CD4-positive, alpha-beta T cell treated with Interleukin-6 at 100 ng/mL for 8 hours (primary cell): ENCODE measurements around the gene BAHCC1.
A peak's percentile ranks its signal among the peaks of the same experiment; 100 is the strongest.

Source experiments
- DNase-seq: peaks from one replicate; pipeline ENCODE4 v3.0.0-alpha.2; 2020; ENCODE audit warnings: mixed read lengths, low spot score

BAHCC1 gene

DNA sequence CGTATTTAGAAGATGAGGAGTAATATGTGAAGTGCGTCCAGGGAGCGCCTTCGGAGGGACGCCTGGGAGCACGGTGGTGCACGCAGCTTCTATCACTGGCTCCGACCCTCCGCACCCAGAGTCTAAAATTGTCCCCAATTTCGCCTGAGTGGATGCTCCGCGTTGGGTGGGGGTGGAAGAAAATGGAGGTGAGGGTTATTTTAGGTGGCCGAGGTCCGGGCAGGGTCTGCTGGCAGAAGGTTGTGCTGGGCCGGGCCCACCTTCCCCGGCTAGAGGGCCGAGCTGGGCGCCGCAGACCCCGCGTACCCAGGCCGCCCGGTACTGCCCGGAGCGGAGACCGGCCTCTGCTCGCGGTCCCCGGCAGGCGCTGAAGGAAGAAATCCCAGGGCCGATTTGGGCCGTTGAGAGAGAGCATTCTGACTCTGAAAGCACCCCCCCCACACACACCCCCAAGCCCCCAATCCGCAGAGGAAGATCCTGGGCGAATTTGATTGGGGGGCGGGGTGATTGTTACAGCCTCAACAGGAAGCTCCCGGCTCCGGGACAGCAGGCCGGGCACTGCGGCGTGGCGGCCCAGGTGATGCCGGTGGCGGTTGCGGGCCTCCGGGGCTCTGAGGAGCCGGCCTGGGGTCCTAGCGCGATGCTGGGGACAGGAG lies 3.0 kb downstream of the BAHCC1 start:
- no peak for DNase-seq

DNA sequence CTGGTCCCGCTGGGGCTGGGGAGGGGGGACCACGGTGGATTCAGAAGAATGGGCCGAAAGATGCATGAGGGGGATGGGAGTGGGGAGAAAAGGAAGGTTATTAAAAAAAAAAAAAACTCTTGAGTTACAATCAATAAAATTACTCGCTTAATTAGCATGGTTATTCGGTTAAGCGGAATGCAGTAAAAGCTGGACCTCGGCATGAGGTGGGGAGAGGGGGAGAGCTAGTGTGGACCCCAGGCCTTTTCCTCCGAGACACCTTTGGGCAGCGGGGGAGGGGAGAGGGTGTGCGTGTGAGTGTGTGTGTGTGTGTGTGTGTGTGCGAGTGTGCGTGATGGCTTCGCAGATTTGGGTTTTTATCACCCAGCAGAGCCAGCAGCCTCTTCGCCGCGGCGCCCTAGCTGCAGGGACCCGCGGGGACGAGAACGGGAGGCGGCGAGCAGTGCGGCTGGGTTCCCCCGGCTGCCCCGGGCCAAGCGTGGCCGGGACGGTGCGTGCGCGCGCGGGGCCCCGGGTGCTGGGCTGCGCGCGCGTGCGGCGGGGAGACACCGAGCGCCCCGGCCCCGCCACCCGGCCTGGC lies 3.7 kb downstream of the BAHCC1 start:
- no peak for DNase-seq

DNA sequence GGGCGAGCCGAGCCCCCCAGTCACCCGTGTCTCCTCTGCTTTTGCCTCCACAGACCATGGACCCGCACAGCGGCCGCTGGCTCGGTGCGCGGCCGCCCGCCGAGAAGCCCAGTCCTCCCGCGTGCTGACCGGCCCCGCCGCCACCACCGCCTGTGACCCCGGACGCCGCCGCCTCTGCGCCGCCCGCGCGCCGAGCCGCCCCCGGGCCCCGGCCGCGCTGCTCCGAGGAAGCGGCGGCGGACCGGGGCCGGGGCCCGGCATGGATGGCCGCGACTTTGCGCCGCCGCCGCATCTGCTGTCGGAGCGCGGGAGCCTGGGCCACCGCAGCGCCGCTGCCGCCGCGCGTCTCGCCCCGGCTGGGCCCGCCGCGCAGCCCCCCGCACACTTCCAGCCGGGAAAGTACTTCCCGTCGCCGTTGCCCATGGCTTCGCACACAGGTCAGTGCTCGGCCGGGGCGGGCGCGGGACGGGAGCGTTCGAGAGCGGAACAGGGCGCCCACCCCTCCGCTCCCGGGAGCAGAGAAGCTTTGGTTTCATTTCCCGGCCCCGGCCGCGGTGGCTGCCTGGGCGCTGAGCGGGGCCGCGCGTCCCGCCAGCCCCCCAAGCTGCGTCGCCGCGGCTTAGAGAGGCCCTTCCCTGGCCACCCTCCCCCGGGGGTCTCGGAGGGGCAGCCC lies 4.4 kb downstream of the BAHCC1 start:
- no peak for DNase-seq

DNA sequence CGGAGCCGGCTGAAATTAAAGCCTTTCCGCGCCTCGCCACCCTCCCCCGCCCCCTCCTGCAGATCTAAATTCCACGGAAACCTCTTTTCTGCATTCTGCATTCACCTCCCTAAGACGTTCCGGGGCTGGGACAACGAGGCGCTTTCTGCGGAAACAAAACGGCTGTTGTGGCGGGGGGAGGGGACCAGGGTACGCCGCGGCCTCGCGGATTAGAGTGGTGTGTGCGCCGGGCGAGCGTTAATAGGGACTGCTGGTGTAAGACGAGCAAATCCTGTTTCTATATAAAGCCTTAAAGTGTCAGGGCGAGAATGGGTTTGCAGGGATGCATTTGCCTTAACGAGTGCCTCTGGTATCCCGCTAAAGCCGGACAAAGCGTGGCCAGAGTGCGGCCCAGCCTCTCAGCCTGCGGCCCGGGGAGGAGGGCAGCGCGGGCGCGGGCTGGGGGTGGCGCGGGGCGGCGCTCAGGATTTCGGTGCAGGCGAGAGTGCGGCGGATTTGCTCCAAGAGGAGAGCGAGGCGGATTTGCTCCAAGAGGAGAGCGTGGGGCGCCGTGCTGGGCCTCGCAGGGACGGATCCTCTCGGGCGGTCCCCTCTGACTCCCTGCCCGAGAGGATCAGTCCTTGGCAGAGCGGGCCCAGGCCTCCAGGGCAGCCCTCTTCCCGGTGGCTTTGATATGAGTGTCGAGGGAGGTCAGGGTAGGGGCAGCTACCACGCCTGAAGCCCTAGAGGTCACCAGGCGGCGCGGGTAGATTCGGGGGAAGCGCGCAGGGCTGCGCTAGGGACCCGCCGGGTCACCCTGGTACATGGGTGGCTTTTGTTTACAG lies 5.1 kb downstream of the BAHCC1 start:
- DNase-seq: no peak

DNA sequence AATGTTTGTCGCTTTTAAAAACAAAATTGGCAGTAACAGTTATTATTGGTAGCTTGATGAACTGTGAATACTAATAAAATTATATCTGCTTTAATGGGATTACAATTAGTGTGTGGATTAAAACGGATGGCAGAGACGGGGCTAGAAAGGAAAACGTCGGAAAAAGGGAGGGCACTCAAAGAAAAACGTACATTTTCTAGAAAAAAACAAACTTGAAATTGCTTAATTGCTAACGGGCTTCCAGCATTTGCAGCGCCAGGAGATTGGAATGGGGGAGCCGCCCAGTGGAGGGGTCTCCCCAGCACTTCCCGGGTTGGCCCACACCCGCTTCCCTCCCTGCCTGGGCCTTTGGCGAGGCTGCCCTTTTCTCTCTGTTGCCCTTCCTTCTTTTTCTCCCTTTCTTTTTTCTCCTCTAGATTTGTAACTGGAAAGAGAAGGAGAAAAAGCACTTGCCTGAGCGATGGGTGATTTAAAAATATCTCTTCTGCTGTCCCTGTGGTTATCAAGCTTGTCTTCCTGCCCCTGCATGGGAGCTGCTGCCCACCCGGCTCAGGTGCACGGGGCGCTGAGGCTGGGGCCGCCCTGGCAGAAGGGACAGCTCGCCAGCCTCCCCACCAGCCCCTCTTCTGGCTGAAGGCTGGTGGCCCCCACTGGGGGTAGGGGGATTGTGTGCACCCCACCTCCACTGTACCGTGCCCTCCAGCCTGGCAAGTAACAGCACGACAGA lies 5.9 kb downstream of the BAHCC1 start:
- no peak for DNase-seq

DNA sequence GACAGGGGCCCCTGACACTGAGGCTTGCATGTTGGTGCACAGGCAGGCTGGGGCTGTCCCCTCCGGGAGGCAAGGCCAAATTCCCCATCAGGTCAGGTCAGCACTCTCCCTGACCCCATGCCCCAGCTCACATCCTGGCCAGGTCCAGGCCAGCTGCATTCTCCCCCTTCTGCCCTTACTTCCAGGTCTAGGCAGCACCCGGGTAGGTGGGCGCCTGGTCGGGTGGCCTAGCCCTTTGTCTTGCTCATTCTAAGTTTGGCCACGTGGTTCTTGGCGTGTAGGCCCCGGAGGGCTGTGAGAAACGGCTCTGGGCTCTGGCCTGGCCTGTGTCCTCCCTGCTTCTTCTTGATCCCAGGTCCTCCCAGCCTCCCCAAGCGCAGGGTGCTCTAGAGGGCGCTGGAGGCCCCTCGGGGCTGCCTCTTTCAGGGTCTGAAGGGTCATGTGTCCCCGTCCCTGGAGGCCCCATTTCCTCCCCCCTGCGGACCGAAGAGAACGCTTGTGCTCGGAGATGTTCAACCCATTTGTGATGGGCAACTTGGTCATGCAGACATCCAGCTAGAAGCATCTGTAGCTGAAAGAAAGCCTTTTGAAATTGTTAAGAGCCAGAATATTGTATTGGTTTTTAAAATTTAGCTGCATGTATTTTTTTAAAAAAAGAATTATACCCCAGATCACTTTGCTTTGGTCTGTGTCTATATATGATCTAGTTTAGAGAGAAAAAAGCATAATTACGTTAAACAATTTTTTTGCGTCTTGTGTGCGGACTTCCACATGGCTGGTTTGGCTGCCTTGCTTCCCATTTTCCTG lies 6.7 kb downstream of the BAHCC1 start:
- no peak for DNase-seq

DNA sequence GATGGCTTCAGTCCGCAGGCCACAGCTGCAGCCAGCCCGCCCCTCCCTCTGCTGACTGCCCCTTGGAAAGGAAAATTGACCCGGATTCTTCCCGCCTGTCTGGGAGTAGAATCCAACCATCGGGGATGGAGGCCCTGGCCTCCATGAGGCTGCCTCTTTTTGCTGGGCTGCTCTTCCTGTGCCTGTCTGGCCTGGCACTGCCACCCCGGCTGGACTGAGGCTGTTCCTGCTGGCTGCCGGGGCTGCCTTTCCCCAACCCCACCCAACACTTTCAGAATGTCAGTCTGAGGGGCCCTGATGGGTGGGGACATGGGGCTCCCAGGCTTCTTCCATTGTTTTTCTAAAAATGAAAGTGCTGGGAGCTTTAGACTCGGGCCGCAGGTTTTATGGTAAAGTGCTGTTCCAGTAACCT lies 7.3 kb downstream of the BAHCC1 start:
- no peak for DNase-seq

DNA sequence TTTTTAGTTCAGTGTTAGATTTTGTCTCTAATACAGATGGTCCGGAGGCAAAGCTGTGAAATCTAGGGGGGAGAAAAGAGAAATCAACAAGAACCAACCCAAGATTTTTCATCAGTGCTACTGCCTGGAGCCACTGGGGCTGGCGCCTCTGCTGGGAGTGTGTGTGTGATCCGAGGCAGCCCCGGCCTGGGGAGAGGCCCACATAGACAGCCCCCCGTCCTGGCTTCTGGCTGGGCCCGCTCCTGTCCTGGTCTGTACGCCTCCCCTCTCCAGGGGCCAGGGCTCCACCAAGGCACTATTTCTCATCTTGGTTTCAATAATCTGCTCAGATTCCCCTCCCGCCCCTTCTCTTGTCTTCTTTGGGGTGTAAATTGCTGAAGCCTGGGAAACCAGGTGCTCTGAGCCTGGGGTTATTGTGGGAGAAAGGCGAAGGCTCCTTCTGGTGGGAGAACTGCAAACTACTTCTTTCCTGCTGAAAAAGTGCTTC lies 7.8 kb downstream of the BAHCC1 start:
- DNase-seq: no peak

DNA sequence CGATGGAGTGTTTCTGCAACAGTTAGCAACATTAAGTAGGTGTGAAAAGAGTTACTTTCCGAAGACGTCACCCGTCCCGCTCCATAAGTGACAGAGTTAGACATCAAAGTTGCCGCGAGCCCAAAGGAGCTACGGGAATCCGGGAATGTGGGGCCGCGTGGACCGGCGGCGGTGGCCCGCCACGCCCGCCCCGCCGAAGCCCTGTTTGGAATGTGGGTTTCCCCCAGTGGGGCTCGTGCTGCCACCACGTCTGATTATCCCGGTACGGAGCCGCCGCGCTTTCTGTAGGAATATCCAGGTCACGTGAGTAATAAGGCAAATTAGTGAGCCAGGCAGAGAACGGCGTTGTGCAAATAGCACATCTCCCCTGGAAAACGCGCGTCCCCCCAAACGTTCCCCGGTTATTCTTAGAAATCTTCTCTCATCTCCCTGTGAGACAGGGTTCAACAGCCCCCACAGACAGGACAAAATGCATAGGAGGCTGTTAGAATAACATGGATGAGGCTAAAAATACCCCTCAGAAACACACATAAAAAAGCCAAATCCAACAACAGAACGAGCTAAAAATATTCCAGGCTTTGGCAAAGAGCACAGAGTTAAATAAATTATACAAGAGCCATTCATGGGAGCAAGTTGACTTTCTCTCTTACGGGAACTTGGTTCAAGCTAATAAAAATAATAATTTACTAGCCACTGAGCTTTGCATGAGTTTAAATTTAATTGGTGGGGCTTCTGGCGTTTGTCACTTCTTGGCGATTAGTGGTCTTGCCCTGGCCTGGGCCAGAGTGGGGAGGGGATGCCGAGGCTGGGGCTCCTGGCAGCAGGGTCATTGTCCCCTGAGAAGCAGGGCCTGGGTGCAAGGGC lies 8.6 kb downstream of the BAHCC1 start:
- no peak for DNase-seq

DNA sequence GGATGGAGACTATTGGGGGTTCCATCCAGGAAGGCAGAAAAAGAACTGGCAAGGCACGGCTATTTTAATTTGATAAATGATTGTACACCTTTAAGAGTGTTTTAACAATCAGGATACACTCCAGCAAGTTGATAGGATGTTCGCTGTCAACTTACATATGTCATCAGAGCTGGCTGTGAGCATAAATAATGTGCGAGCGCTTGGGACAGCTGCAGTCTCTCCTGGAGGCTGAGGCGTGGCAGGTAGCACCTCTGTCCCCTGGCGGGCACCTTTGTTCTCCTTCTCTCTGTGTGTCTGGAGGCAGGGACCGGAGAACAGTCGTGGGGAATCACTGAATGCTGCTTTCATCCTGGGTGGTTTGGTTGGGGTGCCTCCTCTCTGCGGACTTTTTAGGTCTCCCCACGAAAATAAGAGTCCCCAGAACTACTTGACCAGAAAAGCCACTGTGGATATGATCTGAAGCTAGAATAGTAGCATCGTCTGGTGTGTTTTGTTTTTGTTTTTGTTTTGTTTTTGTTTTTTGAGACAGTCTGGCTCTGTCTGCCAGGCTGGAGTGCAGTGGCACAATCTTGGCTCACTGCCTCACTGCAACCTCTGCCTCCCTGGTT lies 9.4 kb downstream of the BAHCC1 start:
- DNase-seq: no peak

DNA sequence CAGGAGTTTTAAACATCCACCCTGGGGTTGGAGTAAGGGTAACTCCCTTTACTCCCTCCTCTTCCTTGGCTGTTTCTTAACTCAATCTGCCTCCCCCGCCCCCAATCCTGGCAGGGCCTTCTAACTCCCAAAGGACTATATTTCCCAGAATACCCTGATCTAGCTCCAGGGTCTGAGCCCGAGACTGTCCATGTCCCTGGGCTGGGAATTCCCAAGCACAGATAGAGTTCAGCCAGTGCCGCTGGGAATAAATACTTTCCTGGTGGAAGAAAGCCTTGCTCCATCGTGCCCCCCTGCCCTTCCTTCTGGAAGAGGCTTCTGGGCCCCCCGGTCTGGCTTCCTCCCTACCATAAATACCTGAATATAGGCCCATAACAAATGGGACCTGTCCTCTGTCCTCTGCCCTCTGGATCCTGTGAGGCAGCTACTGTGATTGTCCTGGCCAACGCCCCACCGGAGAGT lies 10.2 kb downstream of the BAHCC1 start:
- DNase-seq: no peak

DNA sequence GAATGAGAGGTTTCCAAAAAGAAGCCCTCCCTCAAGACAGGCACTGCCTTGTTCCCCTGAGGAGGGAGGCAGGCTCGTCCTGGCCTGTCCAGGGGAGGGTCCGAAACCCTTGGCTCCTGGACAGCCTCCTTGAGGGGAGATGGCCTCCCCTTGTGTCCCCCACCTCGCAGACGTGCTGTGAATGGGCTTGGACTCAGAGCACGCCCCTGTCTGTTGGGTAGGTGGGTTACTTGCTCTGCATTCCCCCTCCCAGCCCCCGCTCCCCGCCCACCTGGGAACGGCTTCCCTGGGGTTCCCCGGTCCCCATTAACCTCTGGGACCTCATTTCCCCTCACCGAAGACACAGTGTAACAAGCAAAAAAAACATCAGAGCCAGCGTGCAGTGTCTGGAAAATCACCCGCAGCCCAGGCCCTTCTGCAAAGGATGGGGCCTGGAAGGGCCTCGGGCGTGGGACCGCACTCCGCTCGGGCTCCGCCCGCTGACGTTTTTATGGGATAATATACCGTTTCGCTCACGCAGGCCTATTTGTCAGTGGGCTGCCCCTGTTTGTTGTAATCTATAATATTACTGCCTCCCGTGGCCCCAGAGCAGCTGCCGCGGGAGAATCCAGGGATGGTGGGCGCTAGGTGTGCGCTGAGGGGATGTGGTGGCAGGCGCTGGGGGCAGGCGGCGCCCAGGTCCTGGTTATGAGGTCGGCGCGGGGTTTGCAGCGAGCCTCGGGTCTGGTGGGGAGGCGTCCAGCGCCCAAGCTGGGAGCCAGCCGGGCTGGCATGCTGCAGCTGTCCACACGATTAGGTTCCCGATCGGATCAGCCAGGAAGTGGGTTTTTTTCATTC lies 11.1 kb downstream of the BAHCC1 start:
- no peak for DNase-seq

DNA sequence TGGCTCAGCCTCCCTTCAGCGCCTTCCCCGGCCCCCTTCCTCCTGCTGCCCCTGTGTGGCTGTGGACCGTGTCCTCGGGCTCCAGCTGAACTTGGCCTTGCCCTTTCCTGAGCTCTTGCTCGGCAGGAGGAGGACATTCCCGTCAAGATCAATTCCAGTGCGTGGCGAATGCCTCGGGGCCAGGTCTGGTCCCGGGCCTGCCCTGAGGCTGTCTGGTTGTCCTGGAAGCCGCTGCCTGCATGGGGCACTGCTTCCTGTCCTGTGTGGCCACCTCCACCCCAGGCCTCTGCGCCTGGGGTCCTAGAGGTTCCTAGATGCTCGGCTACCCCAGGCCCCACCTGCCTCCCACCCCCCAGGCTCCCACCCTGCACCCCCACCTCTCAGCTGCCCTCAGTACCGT lies 12.8 kb downstream of the BAHCC1 start:
- no peak for DNase-seq

DNA sequence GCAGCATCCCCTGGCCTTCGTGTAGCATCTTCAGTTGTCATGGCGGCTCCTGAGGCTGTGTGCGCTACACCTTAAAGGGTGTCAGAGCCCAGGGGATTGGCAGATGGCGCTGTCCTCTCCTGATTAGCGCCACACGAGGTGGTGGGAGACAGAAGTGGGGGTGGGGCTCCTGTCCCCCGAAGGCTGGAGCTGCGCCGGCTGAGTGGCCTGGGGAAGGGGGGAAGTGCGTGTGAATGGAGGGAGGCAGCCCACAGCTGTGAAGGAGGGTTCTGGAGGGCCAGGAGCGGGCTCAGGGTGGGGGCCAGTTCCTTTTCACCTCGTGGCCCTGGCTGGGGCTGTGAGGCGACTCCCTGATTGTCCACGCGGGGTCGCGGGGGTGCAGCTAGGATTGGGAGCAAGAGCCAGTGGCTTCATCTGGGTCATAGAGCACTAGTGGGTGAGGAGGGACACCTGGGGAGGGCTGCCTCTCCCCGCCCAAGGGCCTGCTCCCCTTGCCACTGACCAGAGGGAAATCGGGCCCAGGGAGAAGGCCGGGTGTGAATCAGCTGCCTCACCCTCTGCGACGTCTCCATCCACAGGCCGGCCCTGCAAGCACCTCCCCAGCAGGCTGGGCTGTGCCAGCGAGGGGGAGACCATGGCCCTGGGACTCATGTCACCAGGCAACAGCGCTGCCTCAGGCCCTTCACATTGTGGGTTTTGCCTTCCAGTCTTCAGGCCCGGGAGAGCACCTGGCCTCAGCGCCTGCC lies 14.1 kb downstream of the BAHCC1 start:
- no peak for DNase-seq

DNA sequence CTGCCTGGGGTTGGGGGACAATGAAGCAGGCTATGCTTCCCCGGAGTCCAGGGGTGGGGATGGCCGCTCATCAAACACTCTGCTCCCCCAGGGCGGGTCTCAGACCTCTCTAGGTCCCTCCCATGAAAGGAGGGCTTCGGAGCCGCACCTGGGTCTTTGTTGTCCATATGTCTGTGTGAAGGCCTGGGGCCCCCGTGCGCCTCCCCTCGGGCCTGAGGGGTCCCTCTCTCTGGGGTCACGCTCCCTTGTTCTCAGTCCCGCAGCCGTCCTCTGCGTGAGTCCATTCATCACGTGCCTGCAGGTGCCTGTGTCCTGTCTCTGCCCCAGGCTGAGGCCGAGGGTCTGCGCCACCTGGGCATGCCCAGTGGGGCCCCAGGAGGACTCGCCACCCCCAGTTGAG lies 15.6 kb downstream of the BAHCC1 start:
- no peak for DNase-seq

DNA sequence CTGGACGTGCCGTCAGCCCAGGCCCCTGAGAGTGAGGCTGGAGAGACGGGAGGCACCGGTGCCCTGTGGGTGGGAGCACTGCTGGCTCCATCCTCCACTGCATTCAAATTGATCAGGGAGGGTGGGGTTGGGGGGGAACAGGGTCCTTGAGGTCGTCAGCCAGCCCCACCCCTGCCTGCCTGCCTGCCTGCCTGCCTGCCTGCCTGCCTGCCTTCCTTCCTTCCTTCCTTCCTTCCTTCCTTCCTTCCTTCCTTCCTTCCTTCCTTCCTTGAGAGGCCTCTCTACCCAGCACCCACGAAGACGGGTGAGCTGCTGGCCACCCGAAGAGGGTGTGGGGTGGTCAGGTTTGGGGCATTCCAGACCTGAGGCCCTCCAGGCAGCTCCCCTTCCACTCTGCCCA lies 16.0 kb downstream of the BAHCC1 start:
- no peak for DNase-seq

DNA sequence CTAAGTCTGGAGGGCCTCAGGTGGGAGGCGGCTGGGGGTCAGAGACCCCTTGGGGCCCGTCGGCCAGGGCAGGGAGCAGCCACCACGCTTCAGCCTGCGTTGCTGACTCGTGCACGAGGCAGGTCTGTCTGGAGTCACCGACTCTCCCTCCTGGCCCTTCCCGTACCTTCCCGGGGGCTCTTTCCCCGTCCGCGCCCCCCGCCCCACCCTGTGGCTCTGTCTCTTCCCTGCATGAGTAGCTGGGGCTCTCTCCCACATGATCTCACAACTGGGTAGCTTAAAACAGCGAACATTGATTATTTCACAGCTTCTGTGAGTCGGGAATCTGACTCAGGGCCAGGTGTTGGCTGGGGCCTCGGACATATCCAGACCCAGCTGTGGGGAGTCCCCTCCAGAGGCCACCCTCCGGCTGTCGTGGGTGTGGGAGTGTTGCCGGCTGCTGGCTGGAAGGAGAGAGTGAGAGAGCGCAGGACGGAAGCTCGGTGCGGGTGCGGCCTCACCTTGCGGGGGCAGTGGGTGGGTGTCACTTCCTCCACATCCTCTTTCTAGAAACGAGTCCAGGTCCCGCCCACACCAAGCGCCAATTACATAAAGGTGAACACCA lies 17.3 kb downstream of the BAHCC1 start:
- peak; percentile 58 for DNase-seq
